PC-9 (cell line): ENCODE measurements around the gene C10orf67. TPM values are rescaled to one million over a fixed set of nuclear protein-coding genes. Genes with fewer than 3 reads are reported as not detected.

Source experiments
- BruUV-seq: library from RNA; stranded (reverse); fragments of 400-500 nt; replicated peaks from 2 replicates; lab custom pipeline; 2021; lab: Mats Ljungman, UMichigan
- CTCF ChIA-PET: fragments of 300-600 bp; sonication (Branson Sonifier 250); formaldehyde crosslinking; loops from one replicate; lab custom pipeline; 2022; ENCODE audit warnings: antibody characterized with exemption; lab: Charles Lee
- POLR2A ChIA-PET: fragments of 300-600 bp; sonication (Branson Sonifier 250); formaldehyde crosslinking; loops from one replicate; lab custom pipeline; 2022; ENCODE audit warnings: antibody characterized with exemption; ENCODE audit not compliant: unreplicated experiment; lab: Charles Lee
- DNase-seq, 2 experiments: peaks; one replicate each; pipeline versions ENCODE4 v3.0.0 to v3.0.0-alpha.2; 2015 to 2022; ENCODE audit warnings: mixed read lengths in 1 of 2
- H2AFZ ChIP-seq: fragments of 200-600 bp; sonication (generic); 2 replicates; pipeline ENCODE4 v1.8.1; 2017; ENCODE audit warnings: antibody characterized with exemption
- H3F3A ChIP-seq: fragments of 200-600 bp; sonication (generic); 2 replicates; pipeline ENCODE4 v1.8.1; 2017; ENCODE audit warnings: antibody characterized with exemption, mild to moderate bottlenecking, low read depth; ENCODE audit not compliant: insufficient read depth
- H3K27ac ChIP-seq: fragments of 200-600 bp; sonication (generic); 2 replicates; pipeline ENCODE4 v1.6.1; 2016; ENCODE audit warnings: mixed run types
- H3K27me3 ChIP-seq: fragments of 200-600 bp; sonication (generic); 2 replicates; pipeline ENCODE4 v1.6.1; 2016; ENCODE audit warnings: low read depth, mixed run types; ENCODE audit not compliant: insufficient read depth
- H3K36me3 ChIP-seq: fragments of 200-600 bp; sonication (generic); 2 replicates; pipeline ENCODE4 v1.6.1; 2016; ENCODE audit warnings: low read depth, mixed run types
- H3K4me1 ChIP-seq: fragments of 200-600 bp; sonication (generic); replicated peaks from 2 replicates; pipeline ENCODE4 v1.6.1; 2016; ENCODE audit warnings: mixed run types; ENCODE audit not compliant: insufficient read depth
- H3K4me2 ChIP-seq: fragments of 200-600 bp; sonication (generic); 2 replicates; pipeline ENCODE4 v1.6.1; 2017; ENCODE audit warnings: mixed run types
- H3K4me3 ChIP-seq: fragments of 200-600 bp; sonication (generic); 2 replicates; pipeline ENCODE4 v1.6.1; 2016; ENCODE audit warnings: mixed run types
- H3K79me2 ChIP-seq: fragments of 200-600 bp; sonication (generic); 2 replicates; pipeline ENCODE4 v1.6.1; 2017; ENCODE audit warnings: low read depth, mixed run types
- H3K9me2 ChIP-seq: fragments of 200-600 bp; sonication (generic); 2 replicates; pipeline ENCODE4 v1.8.1; 2017; ENCODE audit warnings: mild to moderate bottlenecking; ENCODE audit not compliant: insufficient read depth
- H3K9me3 ChIP-seq: fragments of 200-600 bp; sonication (generic); 2 replicates; pipeline ENCODE4 v1.8.1; 2016; ENCODE audit warnings: low read depth; ENCODE audit not compliant: insufficient read depth
- H4K20me1 ChIP-seq: fragments of 200-600 bp; sonication (generic); 2 replicates; pipeline ENCODE4 v1.8.1; 2017; ENCODE audit not compliant: insufficient read depth
- EZH2 ChIP-seq: fragments of 200-600 bp; sonication (generic); IDR thresholded peaks from 2 replicates; pipeline ENCODE4 v1.8.0; 2017; ENCODE audit warnings: antibody characterized with exemption, low read depth
- intact Hi-C: fragments of 100-400 bp; cut with micrococcal nuclease; formaldehyde crosslinking; loops from one replicate; pipeline ENCODE4 v1.10.0; 2022; ENCODE audit not compliant: unreplicated experiment
- total RNA-seq: library from RNA; stranded (reverse); gene quantifications from 2 replicates; pipeline ENCODE4 v1.2.3, GENCODE V29; 2021
- TF ChIP-seq, protein P1 (sequence below): fragments of 200-600 bp; sonication (generic); conservative IDR thresholded peaks from 2 replicates; pipeline ENCODE4 v1.6.1; 2017; ENCODE audit warnings: mixed run types, antibody characterized with exemption, mild to moderate bottlenecking, moderate library complexity

C10orf67 gene
- total RNA-seq, 1 experiment from 2014 or later: 1.2 TPM

DNA sequence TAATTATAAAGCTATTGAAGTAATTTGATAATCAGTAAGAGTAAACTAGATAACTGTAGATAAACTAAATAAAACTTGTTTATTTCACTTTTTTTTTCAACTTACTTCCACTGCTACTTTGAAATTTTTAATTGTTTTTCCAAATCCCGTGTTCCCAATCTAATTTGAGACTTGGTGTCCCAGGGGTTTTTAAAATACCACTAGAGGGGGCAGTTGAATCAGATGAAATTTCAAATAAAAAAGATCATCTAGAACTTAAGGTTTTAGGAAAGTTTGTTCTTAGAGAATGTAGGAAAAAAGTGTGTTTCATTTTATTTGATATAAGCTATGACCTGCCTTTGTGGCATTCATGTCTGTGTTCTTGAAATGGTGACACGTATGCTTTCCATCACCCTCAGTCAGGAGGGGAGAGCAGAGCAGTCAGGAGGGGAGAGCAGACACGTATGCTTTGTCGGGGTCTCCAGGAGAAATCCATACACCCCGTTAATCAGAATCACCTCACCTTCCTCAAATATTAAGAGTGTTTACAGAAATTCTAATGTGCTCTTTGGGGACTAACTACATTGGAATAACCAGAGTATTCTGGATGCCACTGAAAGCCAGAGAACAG lies 49.9 kb downstream of the C10orf67 start:
- Histone ChIP-seq H3K27me3 (no peaks in the 10 kb centered on the region), H3K4me2 (no peak overlapping the region), H3F3A (no peaks in the 10 kb centered on the region), H3K4me1 (no peaks in the 10 kb centered on the region), H3K79me2 (no peaks in the 10 kb centered on the region), H3K4me3 (no peak overlapping the region), H3K36me3 (no peaks in the 10 kb centered on the region), H3K9me3 (no peaks in the 10 kb centered on the region), H2AFZ (no peak overlapping the region), H3K27ac (no peak overlapping the region), H3K9me2 (no peaks in the 10 kb centered on the region), H4K20me1 (no peaks in the 10 kb centered on the region)
- POLR2A ChIA-PET: interaction anchor here (0.7 kb wide), 1 partner anchor 157 kb away, joined by 7 read pairs; no protein-coding TSS in a partner anchor
- no TSS peak for BruUV-seq
- TF ChIP-seq, protein P1, sequence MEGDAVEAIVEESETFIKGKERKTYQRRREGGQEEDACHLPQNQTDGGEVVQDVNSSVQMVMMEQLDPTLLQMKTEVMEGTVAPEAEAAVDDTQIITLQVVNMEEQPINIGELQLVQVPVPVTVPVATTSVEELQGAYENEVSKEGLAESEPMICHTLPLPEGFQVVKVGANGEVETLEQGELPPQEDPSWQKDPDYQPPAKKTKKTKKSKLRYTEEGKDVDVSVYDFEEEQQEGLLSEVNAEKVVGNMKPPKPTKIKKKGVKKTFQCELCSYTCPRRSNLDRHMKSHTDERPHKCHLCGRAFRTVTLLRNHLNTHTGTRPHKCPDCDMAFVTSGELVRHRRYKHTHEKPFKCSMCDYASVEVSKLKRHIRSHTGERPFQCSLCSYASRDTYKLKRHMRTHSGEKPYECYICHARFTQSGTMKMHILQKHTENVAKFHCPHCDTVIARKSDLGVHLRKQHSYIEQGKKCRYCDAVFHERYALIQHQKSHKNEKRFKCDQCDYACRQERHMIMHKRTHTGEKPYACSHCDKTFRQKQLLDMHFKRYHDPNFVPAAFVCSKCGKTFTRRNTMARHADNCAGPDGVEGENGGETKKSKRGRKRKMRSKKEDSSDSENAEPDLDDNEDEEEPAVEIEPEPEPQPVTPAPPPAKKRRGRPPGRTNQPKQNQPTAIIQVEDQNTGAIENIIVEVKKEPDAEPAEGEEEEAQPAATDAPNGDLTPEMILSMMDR: peak; percentile 69
- no peak for TF ChIP-seq EZH2
- DNase-seq: no peak
- CTCF ChIA-PET: interaction anchor here (0.6 kb wide), 1 partner anchor 408 kb away, joined by 3 read pairs; no protein-coding TSS in a partner anchor
- intact Hi-C loops: loop anchor here (2.0 kb wide), 1 partner anchor 230 kb away; no protein-coding TSS in a partner anchor

- H3K9me3 ChIP-seq: no peaks in the 10 kb centered on the region
Measured at GRCh38 chr10:23293973-23294590, 50.5 kb downstream of the C10orf67 start.

GRCh38 chr10:23293145-23293724 lies 51.4 kb downstream of the C10orf67 start:
- ChIA-PET CTCF (interaction anchor here (1.5 kb wide), 1 partner anchor 130 kb away, joined by 3 read pairs; no protein-coding TSS in a partner anchor), POLR2A (no interaction called here)
- Histone ChIP-seq H3K36me3 (no peaks in the 10 kb centered on the region), H3K9me3 (no peaks in the 10 kb centered on the region), H3K4me1 (no peaks in the 10 kb centered on the region), H3K4me3 (no peak overlapping the region), H3K27ac (no peak overlapping the region), H3K9me2 (no peaks in the 10 kb centered on the region), H2AFZ (no peak overlapping the region), H3K27me3 (no peaks in the 10 kb centered on the region), H3K79me2 (no peaks in the 10 kb centered on the region), H3K4me2 (no peak overlapping the region), H4K20me1 (no peaks in the 10 kb centered on the region), H3F3A (no peaks in the 10 kb centered on the region)
- intact Hi-C loops: loop anchor here (1.0 to 2.0 kb wide), 2 partner anchors 135 to 410 kb away; no protein-coding TSS in a partner anchor
- no TSS peak for BruUV-seq
- no peak for DNase-seq
- TF ChIP-seq, protein P1: peak; percentile 59
- TF ChIP-seq EZH2: no peak

More at GRCh38 chr10:23293973-23294590, 50.5 kb downstream of the C10orf67 start:
- no peaks in the 10 kb centered on the region for H3K27me3 ChIP-seq
- no peak overlapping the region for H3K4me2 ChIP-seq
- no peaks in the 10 kb centered on the region for H4K20me1 ChIP-seq
- BruUV-seq: no TSS peak
- intact Hi-C loops: loop anchor here (1.0 to 2.0 kb wide), 3 partner anchors 136 to 409 kb away; no protein-coding TSS in a partner anchor
- TF ChIP-seq EZH2: no peak
- TF ChIP-seq, protein P1: no peak
- no peaks in the 10 kb centered on the region for H3K4me1 ChIP-seq
- no peak for DNase-seq
- ChIA-PET POLR2A (interaction anchor here (0.7 kb wide), 1 partner anchor 158 kb away, joined by 7 read pairs; no protein-coding TSS in a partner anchor), CTCF (interaction anchor here (0.6 kb wide), 1 partner anchor 409 kb away, joined by 3 read pairs; no protein-coding TSS in a partner anchor)
- no peaks in the 10 kb centered on the region for H3K79me2 ChIP-seq
- no peak overlapping the region for H3K27ac ChIP-seq
- no peak overlapping the region for H2AFZ ChIP-seq
- H3K4me3 ChIP-seq: no peak overlapping the region
- H3K36me3 ChIP-seq: no peaks in the 10 kb centered on the region
- no peaks in the 10 kb centered on the region for H3F3A ChIP-seq
- no peaks in the 10 kb centered on the region for H3K9me2 ChIP-seq
